Inflammatory macrophage treated with lipopolysaccharide for 4 hours (primary cell): ENCODE results near the gene ICAM1.

Source experiments
- DNase-seq: peaks from one replicate; pipeline ENCODE4 v3.0.0-alpha.2; 2020

Gene ICAM1

DNA sequence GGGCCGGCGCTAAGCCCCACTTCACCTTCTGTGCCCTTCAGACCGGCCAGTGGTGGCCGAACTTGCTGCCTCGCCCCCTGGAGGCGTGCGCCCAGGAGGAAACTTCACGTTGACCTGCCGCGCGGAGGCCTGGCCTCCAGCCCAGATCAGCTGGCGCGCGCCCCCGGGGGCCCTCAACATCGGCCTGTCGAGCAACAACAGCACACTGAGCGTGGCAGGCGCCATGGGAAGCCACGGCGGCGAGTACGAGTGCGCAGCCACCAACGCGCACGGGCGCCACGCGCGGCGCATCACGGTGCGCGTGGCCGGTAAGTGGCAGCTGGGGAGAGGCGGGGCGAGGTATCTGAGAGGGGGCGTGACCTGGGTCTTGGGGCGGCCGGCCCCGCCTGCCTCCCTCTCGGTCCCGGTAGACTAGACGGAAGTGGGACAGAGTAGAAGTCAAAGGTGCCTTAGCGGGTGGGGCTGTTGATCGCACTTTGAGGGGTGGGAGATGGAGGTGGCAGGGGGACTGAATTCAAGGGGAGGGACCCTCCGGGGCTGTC is 24.5 kb downstream of the ICAM1 start:
- DNase-seq, result peak; percentile 55

DNA sequence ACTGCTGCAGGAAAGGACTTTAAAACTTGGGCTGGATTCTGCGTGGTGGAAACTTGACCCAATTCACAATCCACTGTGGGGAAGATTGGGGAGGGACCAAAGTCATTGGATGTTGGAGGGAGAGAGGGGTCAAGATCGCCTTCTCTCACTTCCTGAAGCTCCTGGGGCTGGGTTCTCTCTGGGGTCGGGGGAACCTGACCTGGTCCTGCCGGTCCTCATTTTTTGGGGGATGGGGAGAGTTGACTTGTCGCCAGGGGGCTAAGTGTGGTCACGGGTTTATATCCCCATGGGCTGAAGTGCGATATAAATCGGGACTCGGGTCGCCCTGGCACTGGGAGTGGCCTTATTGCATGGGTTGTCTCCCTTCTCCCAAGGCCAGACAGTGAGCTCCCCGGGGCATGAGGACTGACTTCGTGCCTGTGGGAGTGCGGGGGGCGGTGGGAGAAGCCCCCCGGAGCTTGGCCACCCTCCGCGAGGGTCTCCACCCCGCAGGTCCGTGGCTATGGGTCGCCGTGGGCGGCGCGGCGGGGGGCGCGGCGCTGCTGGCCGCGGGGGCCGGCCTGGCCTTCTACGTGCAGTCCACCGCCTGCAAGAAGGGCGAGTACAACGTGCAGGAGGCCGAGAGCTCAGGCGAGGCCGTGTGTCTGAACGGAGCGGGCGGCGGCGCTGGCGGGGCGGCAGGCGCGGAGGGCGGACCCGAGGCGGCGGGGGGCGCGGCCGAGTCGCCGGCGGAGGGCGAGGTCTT is 25.1 kb downstream of the ICAM1 start:
- DNase-seq, result no peak

DNA sequence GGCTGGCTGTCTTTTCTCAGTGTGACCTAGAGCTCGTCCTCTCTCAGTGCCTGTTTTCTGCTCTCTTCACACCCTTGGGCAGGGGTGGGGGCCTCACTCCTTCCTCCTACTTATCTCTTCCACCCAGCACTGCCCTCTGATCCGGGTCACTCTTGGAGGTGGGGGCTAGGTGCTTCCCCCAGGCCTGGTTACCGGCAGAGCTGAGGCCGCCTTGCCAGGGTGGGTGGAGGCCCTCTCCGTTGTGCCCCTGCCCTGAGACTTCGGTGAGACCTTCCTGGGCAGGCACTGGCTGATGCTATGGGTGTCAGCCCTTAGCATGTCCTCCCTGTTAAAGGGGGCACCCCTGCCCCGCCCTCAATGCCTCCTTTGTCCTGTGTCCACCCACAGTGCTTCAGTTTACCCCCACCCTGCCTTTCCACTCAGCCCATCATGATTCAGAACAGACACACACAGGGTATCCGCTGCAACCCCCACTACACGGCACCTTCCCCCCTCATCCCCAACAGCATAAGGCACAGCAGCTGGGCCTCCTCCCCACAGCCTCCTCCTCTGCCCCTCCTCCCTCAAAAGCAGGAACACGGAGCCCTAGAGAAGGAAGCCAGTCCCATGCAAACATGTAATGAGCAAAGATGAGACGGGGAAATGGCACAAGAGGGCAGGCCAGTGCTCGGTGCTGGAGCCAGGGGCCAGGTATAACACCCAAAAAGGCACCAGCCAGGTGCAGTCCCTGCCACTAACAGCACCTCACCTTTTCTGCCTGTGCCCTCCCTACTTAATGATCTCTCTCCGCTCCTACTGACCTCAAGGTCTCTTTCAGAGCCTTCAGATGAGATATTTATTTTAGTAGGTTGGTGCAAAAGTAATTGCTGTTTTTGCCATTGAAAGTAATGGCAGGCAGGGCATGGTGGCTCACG is 28.9 kb downstream of the ICAM1 start:
- peak; percentile 71 for DNase-seq

DNA sequence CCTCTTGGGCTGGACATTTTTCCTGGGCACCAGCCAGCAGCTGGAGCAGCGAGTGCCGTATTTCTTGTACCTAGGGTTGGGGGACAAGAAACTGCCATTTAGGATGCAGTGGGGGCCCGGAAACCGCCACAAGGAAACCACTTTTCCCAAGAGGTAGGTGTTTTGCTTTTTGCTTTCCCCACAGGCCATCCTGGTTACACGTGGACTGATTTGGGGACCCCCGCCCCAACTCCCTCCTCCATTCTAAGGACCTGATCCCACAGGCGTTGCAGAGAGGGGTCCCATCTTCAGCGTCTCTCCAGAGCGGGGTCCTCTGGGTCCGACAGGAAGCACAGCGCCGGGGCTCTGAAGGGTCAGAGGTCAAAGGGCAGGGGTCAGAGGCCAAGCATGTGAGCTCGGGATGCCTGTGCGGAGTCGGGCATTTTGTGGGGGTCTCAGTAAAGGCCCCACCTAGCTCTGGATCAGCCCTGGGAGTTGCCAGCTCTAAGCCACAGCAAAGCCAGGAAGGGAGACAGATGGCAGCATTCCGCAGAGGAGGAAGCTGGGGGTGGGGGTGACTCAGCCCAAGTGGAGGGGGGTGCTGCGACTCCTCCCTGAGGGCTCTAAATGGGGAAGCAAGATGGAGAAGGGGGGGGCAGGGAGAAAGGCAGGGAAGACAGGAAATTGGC is 34.4 kb downstream of the ICAM1 start:
- DNase-seq, result peak; percentile 85

DNA sequence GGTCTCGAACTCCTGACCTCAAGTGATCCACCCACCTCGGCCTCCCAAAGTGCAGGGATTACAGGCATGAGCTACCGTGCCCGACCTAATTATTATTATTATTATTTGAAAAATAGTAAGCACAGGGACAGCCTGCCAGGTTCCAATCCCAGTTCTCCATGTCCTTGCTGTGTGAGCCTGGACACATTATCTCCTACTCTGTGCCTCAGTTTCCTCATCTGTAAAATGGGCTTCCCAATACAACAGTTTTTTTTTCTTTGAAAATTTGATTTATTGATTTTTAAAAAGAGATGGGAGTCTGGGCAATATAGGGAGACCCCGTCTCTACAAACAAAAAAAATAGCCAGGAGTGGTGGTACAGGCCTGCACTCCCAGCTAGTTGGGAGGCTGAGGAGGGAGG is 35.4 kb downstream of the ICAM1 start:
- DNase-seq, result no peak

DNA sequence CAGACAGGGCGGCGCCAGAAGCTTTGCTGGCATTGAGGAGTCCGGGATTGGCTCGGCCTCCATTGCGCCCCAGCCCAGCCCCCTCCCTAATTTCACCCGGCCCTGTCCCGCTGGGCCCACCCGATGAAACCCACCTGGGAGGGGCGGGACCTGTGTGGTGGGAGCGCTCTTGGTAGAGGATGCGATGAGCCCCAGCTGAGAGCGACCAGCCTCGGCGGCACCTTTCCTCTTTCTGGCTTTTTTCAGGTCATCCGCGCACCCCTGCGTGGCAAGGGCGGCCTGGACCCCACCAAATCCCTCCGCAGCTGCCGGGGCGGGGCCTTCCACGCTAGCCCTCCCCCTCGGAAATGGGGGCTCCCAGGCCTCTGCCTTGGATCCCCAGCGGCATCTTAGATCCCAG is 38.5 kb downstream of the ICAM1 start, which contains the start of gene ZGLP1:
Gene ZGLP1 (minus strand): TSS at position 393 of the 400 bp plus-strand sequence.
- no peak for DNase-seq

DNA sequence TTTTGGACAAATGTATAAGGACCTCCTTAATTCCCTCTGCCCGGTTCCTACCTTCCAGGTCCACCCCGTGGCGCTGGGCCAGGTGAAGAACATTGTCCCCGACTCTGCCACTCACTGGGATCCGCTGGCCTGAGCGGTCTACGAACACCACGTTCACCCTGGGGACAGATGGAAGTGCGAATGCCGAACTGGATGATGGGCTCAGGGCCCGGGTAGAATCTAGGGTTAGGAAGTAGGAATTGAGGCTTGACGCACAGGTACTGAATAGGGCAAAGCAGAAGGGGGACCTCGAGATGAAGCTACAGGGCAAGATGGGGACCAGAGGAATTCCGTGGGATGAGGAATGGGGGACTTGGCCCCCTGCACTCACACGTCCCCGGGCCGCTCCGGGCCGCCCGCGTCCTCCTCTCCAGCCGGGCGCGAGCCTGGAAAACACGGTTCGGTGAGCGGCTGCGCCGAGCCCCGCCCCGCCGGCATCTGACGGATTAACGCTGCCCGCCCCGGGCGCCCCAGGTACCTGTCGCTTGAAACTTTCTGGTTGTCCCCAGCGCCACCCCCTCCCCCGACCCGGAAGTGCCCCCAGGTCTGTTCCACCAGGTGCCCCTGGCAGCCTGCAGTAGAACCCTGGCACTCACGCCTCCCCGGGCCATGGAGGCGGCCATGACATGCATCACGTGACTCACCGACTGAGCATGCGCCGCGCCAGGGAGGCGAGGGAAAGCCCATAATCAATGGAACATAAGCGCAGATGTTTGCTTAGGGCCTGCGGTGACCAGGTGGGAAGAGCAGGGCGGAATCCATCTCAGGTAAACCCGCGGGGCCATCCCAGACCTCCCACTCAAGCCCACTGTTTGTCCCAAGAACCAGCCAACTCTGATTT is 44.7 kb downstream of the ICAM1 start, which contains the start of gene FDX2:
Gene FDX2 (minus strand): TSS at position 681 of the 880 bp plus-strand sequence. CDS start 19 bp downstream, at position 662.
- DNase-seq, result peak; percentile 82

DNA sequence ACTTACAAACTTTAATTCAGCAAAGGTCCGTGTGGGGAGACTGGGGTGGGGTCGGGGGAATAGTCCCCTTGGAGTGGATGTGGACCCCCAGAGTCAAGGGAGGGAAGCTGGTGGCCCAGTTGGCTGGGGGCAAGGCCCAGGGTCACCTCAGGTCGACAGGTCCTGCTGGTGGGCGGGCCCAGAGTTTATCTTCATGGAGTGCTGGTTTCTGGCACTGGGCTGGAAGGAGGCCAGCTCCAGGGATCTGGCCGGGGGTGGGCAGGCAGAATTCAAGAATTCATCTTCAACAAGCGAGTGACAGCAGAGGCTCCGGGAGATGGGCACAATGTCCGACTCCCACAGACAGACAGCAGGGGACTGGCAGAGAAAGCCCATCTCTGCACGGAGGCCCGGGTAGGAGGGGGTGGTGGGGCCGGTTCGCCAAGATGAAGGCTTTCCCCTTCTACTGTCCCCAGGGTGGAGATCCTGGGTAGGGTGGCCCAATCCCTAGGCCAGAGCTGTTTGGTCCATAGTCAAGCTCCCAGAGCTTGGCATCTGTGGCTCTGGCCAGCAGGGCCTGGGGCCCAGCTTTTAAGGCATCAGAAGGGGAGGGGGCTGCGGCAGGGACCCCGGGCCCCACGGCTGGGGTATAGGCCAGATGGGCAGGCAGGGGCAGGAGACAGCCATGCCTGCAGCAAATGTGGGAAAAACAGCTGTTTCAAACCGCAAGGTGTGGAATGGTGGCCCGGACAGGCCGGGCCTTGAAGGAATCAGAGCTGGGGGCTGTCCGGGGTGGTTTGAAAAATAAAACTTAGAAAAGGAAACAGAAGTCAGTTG is 45.5 kb downstream of the ICAM1 start:
- DNase-seq, result no peak

DNA sequence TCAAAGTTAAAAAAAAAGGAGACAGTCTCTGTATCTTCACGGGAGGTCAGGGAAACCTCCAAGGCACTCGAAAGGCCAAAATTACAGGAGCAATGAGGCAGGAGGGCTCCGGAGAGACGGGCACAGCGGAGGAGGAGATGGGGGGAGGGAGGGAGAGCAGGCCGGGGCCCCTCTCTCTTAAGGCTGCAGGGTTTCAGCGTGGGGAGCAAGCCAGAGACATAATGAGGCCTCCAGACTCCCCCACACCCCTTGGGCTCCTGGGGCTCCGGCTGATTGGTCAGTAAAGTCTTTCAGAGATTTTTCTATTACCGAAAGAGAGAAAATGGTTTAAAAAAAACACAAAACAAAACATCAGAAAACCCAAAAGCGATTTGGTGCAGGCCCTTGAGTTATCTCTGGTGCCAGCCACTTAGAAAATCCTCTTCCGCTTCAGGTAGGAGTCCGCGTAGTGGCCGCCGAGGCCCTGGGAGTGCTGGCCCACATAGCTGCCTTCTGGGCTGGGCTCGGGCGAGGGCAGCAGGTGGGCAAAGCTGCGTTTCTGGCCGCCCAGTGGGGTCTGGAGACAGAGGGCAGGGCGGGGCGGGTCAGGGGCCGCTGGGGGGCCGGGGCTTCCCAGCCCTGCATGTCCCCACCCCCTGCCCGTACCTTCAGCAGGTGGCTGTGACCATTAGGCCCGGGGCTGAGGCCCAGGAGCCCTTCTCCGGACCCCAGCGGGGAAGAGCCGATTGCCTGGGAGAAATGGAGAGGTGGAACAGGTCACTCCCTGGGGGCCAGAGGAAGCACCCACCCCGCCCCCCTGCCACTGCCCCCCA is 46.3 kb downstream of the ICAM1 start:
- DNase-seq, result no peak

DNA sequence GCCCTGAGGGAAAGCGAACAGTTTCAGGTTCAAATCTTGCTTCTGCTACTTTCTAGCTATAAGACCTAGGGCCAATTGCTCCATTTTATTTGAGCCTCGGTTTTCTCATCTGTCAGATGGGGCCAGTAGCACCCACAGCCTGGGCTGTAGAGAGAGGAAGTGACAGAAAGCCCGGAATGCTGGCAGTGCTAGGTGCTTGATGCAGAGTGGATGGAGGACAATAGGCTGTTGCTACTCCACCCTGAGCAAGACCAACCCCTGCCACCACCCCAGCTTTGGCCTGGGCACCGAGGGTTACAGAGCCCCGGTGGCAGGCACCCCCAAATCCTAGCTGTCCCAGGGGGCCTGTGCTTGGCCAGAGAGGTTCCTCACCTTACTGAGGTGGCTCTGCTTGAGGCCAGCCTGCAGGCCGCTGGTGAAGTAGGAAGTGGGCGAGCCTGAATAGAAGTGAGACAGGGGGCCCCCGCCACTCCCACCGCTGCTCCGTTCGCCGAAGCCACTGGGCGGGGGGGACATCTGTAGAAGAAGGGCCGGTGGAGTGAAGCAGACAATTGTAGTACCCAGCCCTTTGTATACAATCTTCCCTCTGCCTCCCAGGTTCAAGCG is 47.0 kb downstream of the ICAM1 start:
- no peak for DNase-seq

DNA sequence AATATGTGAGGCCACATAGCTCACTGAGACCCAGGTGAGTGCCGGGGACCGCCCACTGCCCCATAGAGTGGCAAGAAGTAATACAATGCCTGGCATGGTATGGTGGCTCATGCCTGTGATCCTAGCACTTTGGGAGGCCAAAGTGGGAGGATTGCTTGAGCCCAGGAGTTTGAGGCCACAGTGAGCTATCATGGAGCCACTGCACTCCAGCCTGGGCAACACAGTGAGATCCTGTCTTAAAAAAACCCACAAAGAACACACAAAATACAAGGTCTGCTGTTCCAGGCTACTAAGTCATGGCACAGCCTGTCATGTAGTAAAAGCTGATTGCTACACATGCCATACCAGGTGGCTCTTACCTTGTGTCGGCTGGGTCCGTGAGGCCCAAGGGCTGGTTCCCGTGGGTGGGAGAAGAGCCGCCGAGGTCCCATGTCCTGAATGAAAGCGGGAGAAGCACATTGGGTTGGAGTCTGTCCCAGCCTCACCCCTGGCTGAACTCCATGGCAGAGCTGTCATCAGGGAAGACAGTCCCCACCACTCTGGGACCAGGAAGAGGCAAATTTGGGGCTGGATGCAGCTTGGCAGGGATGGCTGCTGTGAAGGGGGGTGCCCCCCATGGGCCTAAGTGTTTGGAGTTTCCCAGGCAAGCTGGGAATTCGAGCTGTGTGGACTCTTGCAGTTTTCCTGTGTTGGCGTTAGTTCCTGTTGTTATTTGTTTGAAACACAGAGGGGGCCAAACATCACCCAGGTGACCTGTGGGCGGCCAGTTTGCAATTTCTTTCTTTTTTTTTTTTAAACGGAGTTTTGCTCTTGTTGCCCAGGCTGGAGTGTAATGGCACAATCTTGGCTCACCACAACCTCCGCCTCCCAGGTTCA is 48.1 kb downstream of the ICAM1 start:
- DNase-seq, result no peak

DNA sequence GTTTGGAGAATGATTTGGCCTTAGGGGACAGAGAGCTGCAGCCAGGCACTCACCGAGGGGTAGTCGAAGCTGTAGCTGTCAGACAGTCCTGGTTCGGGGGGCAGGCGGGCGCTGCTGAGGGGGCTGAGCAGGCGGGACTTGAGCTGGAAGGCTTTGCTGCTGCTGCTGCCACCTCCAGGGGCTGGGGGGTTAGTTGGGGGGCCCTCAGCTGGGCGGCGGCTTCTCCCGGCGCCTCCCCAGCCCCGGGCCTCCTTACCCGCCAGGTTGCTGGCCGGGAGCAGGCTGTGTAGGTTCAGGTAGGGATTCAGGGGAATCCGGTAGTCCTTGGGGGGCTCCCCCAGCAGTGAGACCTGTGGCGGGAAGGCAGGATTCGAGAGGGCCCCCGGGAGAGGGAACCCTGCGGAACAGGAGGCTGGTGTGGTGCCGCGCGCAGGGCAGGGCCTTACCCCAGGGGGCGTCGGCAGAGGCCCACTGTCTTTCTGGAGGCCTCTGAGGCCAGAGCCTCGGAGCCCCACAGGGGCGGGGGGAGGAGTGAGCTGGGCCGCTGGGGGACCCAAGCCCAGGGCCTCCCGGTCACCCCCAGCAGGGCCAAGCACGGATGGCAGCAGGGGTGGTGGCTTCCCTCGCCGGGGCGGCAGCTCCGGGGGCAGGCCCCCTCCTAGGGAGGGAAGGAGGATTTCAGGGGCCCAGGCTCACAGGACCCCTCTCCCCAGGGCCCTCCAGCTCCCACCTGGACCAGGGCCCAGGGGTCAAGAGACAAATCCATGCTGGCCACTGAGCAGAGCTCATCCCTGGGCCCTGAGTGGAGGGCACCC is 49.9 kb downstream of the ICAM1 start:
- no peak for DNase-seq

DNA sequence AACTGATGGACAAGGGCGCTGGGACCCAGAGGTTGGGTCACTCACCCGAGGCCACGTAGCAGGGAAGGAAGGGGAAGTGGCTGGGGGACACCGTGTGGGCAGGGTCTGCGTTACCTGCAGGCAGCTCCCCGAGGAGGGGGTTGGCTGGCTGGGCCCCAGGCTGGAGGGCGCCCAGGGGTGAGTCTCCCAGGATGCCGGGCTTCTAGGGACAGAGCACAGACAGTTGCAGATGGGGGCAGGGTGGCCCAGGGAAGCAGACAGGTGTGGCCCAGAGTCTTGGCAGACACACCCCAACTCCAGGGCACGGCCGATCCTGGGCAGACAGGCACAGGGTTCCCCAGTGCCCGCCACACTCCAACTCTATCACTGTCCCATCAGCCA is 50.5 kb downstream of the ICAM1 start:
- DNase-seq, result no peak

DNA sequence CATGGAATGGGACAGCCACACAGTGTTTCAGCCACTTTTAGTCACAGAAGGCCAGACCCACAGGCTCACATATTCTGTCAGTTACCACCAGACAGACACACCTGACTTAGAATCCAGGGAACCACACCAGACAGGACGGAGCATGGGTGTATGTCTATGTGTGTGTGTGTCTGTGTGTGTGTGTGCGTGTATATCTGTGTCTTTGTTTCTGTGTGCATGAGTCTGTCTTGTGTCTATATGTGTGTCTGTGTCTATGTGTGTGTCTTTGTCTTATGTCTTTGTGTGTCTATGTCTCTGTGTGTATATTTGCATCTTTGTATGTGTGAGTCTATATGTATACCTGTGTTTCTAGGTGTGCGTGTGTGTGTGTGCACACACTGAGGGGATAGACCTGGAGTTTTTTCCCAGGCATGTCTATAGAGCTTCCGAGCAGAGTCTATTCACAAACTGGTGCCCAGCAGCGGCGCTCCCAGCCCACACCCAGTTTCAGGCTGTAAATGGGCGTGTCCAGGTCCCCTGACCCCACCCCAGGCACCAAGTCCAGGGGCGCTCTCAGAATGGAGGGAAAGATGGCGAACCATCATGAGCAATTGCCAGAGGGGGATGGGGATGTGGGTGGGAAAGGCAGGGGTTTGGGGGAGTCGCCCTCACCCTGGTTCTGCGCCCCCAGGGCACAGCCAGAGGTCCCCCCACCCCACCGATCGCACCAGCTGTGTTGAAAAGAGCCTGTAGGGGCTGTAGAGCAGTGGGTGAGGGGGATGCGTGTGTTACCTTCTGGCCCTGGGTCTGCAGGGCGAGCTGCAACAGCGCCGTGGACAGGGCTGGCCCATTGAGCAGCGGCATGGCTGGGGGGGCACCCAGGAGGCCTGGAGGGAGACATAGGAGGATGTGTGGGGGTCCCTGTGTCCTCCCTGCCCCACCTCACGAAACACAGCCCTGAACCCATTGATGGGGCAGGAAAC is 51.2 kb downstream of the ICAM1 start:
- DNase-seq, result no peak

DNA sequence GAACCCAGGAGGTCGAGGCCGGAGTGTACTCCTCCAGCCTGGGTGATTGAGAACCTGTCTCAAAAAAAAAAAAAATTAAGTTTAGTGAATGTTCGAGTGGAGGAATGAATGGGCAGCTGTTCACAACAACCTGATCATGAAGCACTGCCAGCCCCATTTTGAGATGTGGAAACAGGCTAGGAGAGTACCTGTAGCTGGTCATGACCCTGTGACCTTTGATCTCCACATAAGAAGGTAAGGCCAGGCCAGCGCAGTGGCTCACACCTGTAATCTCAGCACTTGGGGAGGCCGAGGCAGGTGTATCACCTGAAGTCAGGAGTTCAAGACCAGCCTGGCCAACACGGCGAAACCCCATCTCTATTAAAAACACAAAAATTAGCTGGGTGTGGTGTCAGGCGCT is 54.8 kb downstream of the ICAM1 start:
- no peak for DNase-seq

DNA sequence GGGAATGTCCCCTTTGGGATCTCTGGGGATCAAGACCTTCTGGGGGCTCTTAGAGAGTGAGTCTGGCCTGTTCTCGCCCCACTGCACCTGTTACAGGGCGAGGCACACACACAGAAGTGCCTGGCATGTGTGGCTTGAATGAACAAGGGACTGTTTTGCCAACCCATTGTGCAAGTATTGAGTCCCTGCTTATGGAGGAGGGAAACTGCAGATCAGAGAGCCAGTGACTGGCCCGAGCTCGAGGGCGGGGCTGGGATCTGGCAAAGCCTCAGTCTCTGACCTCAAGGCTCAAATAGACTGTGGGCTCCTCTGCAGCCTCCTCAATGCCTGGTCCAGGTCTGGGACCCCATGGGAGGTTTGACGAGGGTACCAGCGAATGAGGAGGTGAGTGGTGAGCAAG is 56.9 kb downstream of the ICAM1 start:
- DNase-seq, result no peak
